T-helper 1 cell treated with Interleukin-12 subunit alpha and Interleukin-12 subunit beta and Interleukin-4 antibody, amounts not matched to agents 30 μg/mL and 1 μg/mL, for 36 hours (primary cell): ENCODE results near the gene RPL13.

Experiments
- H3K27ac Mint-ChIP-seq: one replicate; pipeline ENCODE4 v1.8.0; 2021; ENCODE audit warnings: mild to moderate bottlenecking, mixed read lengths
- H3K27me3 Mint-ChIP-seq: one replicate; pipeline ENCODE4 v1.8.0; 2021; ENCODE audit warnings: low read depth, mixed read lengths
- H3K36me3 Mint-ChIP-seq: one replicate; pipeline ENCODE4 v1.8.0; 2021; ENCODE audit warnings: low read depth, mixed read lengths
- H3K4me1 Mint-ChIP-seq: one replicate; pipeline ENCODE4 v1.8.0; 2021; ENCODE audit warnings: low read depth, mixed read lengths
- H3K4me3 Mint-ChIP-seq: one replicate; pipeline ENCODE4 v1.8.0; 2021; ENCODE audit warnings: mild to moderate bottlenecking, moderate library complexity, mixed read lengths
- H3K9me3 Mint-ChIP-seq: one replicate; pipeline ENCODE4 v1.8.0; 2021; ENCODE audit warnings: mixed read lengths

The RPL13 gene

DNA sequence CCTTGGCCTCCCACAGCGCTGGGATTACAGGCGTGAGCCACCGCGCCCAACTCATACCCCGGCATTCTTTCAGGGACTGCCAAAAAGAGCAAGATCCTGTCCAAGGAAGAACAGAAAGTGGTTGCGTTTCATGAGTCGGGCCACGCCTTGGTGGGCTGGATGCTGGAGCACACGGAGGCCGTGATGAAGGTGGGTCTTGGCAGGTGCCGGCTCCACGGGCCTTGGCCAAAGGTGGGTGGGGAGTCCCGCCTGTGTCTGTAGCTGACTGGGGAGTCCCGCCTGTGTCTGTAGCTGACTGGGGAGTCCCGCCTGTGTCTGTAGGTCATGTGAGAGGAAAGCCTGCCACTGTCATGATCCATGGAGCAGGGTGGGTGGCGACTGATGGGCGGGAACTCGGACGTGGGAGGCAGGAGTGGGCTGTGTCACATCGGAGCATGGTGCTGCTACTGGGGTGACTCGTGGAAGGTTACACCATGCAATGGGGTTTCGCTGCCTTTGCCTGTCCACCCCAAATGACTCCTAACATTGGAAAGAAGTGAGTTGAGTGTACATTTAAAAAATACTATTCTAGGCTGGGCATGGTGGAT, 10.0 kb upstream of the RPL13 start:
- Mint-ChIP-seq H3K27ac (no peak overlapping the region), H3K36me3 (peaks cover 13% of the 10 kb centered on the region), H3K4me1 (peaks cover 10% of the 10 kb centered on the region), H3K9me3 (no peaks in the 10 kb centered on the region), H3K27me3 (no peaks in the 10 kb centered on the region), H3K4me3 (no peak overlapping the region)

DNA sequence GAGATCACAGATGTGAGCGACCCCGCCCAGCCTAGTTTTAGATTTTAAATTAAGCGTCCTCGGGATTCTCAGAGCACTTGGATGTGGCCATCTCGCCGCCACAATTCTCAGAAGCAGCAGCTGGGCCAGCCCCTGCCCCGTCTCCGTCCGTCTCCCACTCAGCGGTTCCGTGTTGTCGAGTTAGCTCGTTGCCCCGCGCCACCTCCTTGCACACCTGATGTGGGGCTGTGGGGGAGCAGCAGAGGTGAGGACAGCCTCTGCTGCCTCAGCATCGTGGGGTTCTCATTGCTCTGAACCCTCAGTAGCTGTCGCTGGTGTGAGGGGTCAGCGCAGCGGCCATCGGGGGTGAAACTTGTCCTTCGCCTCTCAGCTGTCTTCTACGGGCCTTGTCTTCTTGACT, 8.2 kb upstream of the RPL13 start:
- peaks cover 12% of the 10 kb centered on the region for H3K4me1 Mint-ChIP-seq
- no peaks in the 10 kb centered on the region for H3K9me3 Mint-ChIP-seq
- H3K36me3 Mint-ChIP-seq, result peaks cover 13% of the 10 kb centered on the region
- H3K27me3 Mint-ChIP-seq, result no peaks in the 10 kb centered on the region
- no peak overlapping the region for H3K27ac Mint-ChIP-seq
- no peak overlapping the region for H3K4me3 Mint-ChIP-seq

DNA sequence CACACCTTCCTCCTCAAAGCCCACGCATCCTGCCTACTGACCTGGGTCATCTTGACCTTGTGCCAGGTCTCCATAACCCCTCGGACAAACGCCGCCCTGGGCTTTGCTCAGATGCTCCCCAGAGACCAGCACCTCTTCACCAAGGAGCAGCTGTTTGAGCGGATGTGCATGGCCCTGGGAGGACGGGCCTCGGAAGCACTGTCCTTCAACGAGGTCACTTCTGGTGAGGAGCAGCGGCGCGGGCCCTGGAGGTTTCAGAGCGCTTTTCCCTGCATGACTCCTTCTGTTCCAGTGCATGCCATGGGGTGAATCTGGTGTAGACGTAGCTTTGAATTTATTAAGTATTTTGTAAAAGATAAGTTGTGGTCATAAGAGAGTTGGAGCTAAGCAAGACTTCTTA, 7.6 kb upstream of the RPL13 start:
- H3K9me3 Mint-ChIP-seq, result no peaks in the 10 kb centered on the region
- H3K27me3 Mint-ChIP-seq, result no peaks in the 10 kb centered on the region
- H3K4me3 Mint-ChIP-seq, result no peak overlapping the region
- H3K27ac Mint-ChIP-seq, result no peak overlapping the region
- H3K4me1 Mint-ChIP-seq, result peaks cover 15% of the 10 kb centered on the region
- peaks cover 13% of the 10 kb centered on the region for H3K36me3 Mint-ChIP-seq

DNA sequence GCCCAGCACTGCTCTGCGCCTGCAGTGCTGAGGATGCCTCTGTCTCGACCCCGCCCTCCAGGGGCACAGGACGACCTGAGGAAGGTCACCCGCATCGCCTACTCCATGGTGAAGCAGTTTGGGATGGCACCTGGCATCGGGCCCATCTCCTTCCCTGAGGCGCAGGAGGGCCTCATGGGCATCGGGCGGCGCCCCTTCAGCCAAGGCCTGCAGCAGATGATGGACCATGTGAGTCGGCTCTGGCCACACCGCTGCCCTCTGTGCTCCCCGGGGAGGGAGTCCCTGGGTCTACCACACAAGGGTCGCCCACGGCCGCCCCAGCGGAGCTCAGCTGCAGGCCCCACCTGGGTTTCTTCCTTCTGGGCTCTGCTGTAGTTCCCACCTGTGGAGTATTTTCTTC, 6.7 kb upstream of the RPL13 start:
- Mint-ChIP-seq H3K4me3 (no peak overlapping the region), H3K27ac (no peak overlapping the region), H3K27me3 (no peaks in the 10 kb centered on the region), H3K36me3 (peaks cover 8% of the 10 kb centered on the region), H3K9me3 (no peaks in the 10 kb centered on the region), H3K4me1 (peaks cover 14% of the 10 kb centered on the region)

DNA sequence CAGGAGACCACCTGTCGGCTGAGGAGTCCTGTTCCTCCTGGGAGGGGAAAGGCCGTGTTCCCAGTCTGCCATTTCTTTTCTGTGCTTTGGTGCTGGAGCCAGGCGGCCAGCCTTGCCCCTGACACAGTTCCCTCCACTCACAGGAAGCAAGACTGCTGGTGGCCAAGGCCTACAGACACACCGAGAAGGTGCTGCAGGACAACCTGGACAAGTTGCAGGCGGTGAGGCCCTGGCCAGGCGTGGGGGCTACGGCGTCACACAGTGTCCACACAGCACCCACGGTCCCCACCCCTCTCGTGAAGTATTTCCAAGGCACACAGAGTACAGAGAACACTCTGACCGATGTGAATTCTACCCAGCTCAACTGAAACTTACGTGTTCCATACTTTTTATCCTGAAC, 6.1 kb upstream of the RPL13 start:
- Mint-ChIP-seq H3K9me3 (no peaks in the 10 kb centered on the region), H3K27me3 (no peaks in the 10 kb centered on the region), H3K27ac (no peak overlapping the region), H3K36me3 (peaks cover 5% of the 10 kb centered on the region), H3K4me3 (no peak overlapping the region), H3K4me1 (peaks cover 8% of the 10 kb centered on the region)

DNA sequence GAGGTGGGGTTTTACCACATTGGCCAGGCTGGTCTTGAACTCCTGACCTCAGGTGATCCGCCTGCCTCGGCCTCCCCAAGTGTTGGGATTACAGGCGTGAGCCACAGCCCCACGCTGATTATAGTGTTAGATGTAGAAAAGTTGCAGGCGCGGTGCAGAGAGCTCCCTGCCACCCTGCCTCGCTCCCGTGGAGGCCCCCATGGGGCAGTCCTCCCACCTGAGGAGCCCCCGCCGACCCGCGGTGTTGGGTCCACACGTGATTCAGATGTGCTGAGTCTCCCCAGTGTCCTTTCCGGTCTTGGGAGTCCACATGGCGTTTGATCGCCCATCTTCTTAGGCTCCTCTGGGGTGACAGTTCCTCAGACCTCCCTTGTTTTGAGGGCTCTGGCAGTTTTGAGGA, 5.2 kb upstream of the RPL13 start:
- Mint-ChIP-seq H3K27me3 (no peaks in the 10 kb centered on the region), H3K9me3 (no peaks in the 10 kb centered on the region), H3K36me3 (peaks cover 4% of the 10 kb centered on the region), H3K27ac (no peak overlapping the region), H3K4me1 (peaks cover 13% of the 10 kb centered on the region), H3K4me3 (no peak overlapping the region)

DNA sequence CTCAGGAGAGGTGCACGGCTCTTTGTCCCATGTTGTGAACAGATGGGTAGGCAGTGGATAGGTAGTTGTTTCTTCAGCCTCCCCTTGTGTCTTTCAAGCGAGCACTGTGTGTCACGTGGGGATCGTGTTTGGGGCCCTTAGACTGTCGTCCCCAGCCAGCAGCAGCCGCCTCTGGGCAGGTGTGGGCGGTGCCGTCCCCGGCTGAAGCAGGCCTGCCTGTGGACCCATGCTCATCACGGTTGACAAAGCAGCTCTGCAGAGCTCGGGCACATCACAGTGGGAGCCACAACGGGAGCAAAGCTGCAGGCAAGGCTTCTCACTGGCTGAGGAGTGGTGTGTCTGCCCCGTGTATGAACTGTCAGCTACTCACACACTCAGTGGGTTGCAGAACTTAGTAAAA, 4.7 kb upstream of the RPL13 start:
- Mint-ChIP-seq H3K4me3 (no peak overlapping the region), H3K27me3 (no peaks in the 10 kb centered on the region), H3K4me1 (peaks cover 13% of the 10 kb centered on the region), H3K27ac (no peak overlapping the region), H3K36me3 (peaks cover 4% of the 10 kb centered on the region), H3K9me3 (no peaks in the 10 kb centered on the region)

DNA sequence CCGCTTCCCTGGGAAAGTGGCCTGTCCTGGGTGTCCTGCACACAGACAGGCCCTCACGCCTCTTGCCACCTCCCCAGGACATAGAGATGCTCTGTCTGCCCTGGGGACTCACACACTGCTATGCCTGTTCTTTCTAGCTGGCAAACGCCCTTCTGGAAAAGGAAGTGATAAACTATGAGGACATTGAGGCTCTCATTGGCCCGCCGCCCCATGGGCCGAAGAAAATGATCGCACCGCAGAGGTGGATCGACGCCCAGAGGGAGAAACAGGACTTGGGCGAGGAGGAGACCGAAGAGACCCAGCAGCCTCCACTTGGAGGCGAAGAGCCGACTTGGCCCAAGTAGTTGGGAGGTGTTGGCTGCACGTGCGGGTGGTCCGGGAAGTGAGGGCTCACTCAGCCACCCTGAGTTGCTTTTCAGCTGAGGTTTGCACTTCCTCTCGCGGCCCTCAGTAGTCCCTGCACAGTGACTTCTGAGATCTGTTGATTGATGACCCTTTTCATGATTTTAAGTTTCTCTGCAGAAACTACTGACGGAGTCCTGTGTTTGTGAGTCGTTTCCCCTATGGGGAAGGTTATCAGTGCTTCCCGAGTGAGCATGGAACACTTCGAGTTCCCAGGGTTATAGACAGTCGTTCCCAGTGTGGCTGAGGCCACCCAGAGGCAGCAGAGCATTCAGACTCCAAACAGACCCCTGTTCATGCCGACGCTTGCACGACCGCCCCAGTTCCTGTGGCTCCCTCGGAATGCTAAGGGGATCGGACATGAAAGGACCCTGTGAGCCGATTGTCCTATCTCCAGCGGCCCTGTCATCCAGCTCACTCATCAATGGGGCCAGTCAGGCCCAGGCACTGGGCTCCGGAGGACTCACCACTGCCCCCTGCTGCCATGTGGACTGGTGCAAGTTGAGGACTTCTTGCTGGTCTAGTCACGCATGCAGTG, 3.5 kb upstream of the RPL13 start:
- no peaks in the 10 kb centered on the region for H3K27me3 Mint-ChIP-seq
- peaks cover 16% of the 10 kb centered on the region for H3K4me1 Mint-ChIP-seq
- no peak overlapping the region for H3K4me3 Mint-ChIP-seq
- no peak overlapping the region for H3K27ac Mint-ChIP-seq
- no peaks in the 10 kb centered on the region for H3K9me3 Mint-ChIP-seq
- peaks cover 12% of the 10 kb centered on the region for H3K36me3 Mint-ChIP-seq

DNA sequence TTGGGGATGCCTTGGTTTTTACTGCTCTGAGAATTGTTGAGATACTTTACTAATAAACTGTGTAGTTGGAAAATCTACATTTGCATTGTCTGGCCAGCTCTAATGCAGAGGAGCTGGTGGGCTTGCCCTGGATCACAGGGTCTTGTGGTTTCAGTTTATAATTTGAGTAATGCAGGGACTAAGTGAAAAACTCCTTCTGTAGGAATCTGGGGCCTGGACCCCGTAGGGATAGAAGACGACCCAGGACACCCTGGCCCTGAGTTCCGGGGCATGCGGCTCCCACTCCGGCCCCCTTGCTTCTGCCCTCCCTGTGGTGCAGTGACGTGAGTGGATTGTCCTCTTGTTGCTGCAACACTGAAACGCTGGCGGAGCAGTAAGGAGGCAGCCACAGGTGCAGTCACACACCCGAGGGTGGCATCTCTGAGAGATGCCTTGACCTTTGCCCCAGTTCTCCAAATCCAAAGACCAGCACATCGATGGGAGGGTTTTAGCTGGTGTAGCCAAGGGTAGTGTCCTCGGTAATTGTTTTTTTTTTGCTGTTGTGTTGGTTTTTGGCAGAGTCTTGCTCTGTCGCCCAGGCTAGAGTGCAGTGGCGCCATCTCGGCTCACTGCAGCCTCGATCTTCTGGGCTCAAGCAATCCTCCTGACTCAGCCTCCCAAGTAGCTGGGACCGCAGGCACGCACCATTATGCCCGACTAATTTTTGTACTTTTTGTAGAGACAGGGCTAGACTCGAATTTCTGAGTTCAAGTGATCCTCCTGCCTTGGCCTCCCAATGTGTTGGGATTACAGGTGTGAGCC, 2.6 kb upstream of the RPL13 start:
- H3K9me3 Mint-ChIP-seq, result no peaks in the 10 kb centered on the region
- H3K36me3 Mint-ChIP-seq, result peaks cover 18% of the 10 kb centered on the region
- no peaks in the 10 kb centered on the region for H3K27me3 Mint-ChIP-seq
- no peak overlapping the region for H3K27ac Mint-ChIP-seq
- peaks cover 24% of the 10 kb centered on the region for H3K4me1 Mint-ChIP-seq
- H3K4me3 Mint-ChIP-seq, result no peak overlapping the region

DNA sequence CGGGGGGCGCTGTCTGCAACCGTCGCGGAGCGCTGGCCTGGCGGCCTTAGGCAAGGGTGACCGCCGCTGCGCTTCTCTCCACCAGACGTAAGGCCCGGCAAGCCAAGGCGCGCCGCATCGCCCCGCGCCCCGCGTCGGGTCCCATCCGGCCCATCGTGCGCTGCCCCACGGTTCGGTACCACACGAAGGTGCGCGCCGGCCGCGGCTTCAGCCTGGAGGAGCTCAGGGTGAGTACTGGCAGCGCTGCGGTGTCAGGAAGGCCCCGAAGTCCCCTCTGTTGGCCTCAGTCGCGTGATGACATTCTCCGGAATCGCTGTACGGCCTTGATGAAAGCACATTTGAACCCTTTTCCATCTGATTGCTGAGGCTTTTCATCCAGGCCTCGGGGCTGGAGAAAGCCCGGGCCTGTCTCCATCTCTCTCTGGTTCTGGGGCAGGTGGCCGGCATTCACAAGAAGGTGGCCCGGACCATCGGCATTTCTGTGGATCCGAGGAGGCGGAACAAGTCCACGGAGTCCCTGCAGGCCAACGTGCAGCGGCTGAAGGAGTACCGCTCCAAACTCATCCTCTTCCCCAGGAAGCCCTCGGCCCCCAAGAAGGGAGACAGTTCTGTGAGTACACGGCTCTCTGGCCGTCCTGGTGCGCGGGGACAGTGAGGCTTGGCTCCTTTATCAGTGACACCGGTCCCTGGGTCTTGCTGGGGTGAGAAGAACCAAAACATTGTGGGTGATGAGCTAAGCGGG, 831 bp downstream of the RPL13 start:
- no peaks in the 10 kb centered on the region for H3K27me3 Mint-ChIP-seq
- H3K9me3 Mint-ChIP-seq, result no peaks in the 10 kb centered on the region
- H3K36me3 Mint-ChIP-seq, result peaks cover 38% of the 10 kb centered on the region
- peak overlapping the region; percentile 80 for H3K27ac Mint-ChIP-seq
- H3K4me1 Mint-ChIP-seq, result peaks cover 49% of the 10 kb centered on the region
- peak overlapping the region; percentile 98 for H3K4me3 Mint-ChIP-seq

DNA sequence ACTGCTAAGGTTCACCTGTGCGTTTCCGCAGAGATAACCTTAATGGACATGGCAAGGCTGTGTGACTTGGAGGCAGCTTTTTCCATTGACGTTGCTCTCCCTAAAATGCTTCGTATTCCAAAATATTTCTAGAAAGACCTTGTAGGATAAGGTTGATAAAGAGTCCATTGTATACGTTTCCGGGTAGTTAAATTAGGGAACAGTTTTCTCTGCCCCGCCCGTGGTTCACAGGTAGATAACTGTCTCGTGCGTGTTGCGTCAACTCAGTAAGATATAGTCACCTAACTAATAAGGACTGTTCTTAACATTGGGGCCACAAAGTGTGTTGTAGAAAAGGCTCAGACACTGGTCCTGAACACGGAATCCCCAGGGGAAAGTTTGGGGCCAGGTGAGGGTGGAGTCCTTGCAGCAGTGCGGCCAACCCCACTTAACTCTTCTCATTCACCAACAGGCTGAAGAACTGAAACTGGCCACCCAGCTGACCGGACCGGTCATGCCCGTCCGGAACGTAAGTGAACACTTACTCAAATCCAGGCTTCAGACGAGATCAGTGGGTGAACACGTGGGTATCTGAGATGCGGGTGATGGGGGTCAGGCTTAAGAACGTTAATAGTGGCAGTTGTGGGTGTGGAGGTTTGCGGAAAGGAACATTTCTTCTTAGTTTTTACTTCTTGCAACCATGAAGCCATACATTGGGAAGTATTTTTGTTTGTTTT, 1.6 kb downstream of the RPL13 start:
- Mint-ChIP-seq H3K27ac (peak overlapping the region; percentile 80), H3K27me3 (no peaks in the 10 kb centered on the region), H3K36me3 (peaks cover 38% of the 10 kb centered on the region), H3K9me3 (no peaks in the 10 kb centered on the region), H3K4me1 (peaks cover 47% of the 10 kb centered on the region), H3K4me3 (peak overlapping the region; percentile 98)

DNA sequence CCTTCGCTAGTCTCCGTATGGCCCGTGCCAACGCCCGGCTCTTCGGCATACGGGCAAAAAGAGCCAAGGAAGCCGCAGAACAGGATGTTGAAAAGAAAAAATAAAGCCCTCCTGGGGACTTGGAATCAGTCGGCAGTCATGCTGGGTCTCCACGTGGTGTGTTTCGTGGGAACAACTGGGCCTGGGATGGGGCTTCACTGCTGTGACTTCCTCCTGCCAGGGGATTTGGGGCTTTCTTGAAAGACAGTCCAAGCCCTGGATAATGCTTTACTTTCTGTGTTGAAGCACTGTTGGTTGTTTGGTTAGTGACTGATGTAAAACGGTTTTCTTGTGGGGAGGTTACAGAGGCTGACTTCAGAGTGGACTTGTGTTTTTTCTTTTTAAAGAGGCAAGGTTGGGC, 2.5 kb downstream of the RPL13 start:
- Mint-ChIP-seq H3K27me3 (no peaks in the 10 kb centered on the region), H3K9me3 (no peaks in the 10 kb centered on the region), H3K36me3 (peaks cover 38% of the 10 kb centered on the region), H3K4me3 (peak overlapping the region; percentile 98), H3K27ac (peak overlapping the region; percentile 15), H3K4me1 (peaks cover 44% of the 10 kb centered on the region)

DNA sequence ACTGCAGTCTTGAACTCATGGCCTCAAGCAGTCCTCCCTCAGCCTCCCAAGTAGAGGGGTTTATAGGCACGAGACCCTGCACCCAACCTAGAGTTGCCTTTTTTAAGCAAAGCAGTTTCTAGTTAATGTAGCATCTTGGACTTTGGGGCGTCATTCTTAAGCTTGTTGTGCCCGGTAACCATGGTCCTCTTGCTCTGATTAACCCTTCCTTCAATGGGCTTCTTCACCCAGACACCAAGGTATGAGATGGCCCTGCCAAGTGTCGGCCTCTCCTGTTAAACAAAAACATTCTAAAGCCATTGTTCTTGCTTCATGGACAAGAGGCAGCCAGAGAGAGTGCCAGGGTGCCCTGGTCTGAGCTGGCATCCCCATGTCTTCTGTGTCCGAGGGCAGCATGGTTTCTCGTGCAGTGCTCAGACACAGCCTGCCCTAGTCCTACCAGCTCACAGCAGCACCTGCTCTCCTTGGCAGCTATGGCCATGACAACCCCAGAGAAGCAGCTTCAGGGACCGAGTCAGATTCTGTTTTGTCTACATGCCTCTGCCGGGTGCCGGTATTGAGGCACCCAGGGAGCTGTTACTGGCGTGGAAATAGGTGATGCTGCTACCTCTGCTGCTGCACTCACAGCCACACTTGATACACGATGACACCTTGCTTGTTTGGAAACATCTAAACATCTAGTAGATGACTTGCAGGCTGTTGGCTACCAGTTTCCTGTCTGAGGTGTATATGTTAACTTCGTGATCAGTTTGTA, 3.3 kb downstream of the RPL13 start:
- H3K4me3 Mint-ChIP-seq, result no peak overlapping the region
- H3K36me3 Mint-ChIP-seq, result peaks cover 38% of the 10 kb centered on the region
- H3K27ac Mint-ChIP-seq, result no peak overlapping the region
- peaks cover 44% of the 10 kb centered on the region for H3K4me1 Mint-ChIP-seq
- H3K9me3 Mint-ChIP-seq, result no peaks in the 10 kb centered on the region
- no peaks in the 10 kb centered on the region for H3K27me3 Mint-ChIP-seq
